ENCODE measurements around the gene FIZ1. TPM values are rescaled to one million over a fixed set of nuclear protein-coding genes. Genes with fewer than 3 reads are reported as not detected.

The FIZ1 gene
- polyA plus RNA-seq, 1 donor from 2014 or later = 7.4 TPM

DNA sequence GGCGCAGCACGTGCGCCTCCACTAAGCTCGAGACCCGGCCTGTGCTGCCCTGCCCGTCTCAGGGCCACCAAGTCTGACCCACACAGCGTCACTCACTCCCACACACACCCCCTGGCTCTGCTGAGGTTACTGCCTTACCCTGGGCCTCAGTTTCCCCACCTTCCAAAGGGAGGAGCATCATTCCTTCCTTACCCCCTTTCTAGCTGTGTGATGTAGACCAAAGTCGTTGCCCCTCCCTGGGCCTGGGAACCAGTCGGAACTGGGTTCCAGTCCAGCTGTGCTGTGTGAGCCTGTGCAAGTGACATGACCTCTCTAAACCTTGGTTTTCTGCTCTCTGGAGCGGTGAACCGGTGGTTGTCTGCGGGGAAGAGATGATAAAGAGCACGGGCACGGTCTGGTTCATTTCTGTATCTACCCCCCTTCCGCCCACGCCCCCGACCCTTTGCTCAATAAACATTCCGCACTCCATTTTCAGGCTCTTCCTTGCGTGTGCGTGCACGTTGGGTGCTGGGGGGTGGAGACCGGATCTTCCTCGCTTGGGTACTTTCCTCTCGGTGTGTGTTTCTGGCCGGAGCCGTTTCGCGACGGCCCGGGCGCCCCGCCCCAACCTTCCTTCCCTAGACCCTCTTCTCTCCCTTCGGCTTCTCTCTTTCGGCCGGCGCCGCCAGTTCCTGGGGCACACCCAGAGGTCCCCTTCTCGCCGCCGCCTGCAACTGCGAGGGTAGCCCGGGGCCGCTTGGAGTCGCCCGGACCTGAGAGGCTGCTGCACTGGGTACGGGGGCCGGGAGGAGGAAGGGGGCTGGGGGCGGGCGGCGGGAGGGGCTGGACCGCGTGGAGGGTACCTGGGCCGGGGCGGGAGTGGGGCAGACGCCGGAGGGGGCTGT is 43.9 kb upstream of the FIZ1 start, which contains the start of gene ZNF581:
TSS of gene ZNF581 (plus strand) at position 647 of the 884 bp plus-strand sequence. CDS start 923 bp downstream, outside the sequence.
- Histone ChIP-seq H3K4me3 (ENCODE audit: low read length) (peak within 1 kb of the TSS; percentile 78), H3K36me3 (ENCODE audit: insufficient read depth, low read length) (no peaks in the 10 kb centered on the region), H3K27ac (ENCODE audit: low read length) (peak within 1 kb of the TSS; percentile 51), H2AFZ (ENCODE audit: low read depth, low read length) (no peak within 1 kb of the TSS), H4K20me1 (ENCODE audit: insufficient read depth) (no peaks in the 10 kb centered on the region), H3K9me3 (ENCODE audit: low read length) (no peaks in the 10 kb centered on the region), H3F3A (ENCODE audit: insufficient read depth, low read length, poor library complexity, severe bottlenecking) (no peaks in the 10 kb centered on the region), H3K9me2 (ENCODE audit: insufficient read depth, low read length) (no peaks in the 10 kb centered on the region), H3K9ac (ENCODE audit: low read length) (peak within 1 kb of the TSS; percentile 88), H3K79me2 (replicated peaks; ENCODE audit: insufficient read depth, low read length) (peaks cover 33% of the 10 kb centered on the region), H3K4me2 (ENCODE audit: low read length) (peak within 1 kb of the TSS; percentile 79), H3K27me3 (ENCODE audit: insufficient read depth, low read depth, low read length) (no peaks in the 10 kb centered on the region)
- TF ChIP-seq, protein P1, sequence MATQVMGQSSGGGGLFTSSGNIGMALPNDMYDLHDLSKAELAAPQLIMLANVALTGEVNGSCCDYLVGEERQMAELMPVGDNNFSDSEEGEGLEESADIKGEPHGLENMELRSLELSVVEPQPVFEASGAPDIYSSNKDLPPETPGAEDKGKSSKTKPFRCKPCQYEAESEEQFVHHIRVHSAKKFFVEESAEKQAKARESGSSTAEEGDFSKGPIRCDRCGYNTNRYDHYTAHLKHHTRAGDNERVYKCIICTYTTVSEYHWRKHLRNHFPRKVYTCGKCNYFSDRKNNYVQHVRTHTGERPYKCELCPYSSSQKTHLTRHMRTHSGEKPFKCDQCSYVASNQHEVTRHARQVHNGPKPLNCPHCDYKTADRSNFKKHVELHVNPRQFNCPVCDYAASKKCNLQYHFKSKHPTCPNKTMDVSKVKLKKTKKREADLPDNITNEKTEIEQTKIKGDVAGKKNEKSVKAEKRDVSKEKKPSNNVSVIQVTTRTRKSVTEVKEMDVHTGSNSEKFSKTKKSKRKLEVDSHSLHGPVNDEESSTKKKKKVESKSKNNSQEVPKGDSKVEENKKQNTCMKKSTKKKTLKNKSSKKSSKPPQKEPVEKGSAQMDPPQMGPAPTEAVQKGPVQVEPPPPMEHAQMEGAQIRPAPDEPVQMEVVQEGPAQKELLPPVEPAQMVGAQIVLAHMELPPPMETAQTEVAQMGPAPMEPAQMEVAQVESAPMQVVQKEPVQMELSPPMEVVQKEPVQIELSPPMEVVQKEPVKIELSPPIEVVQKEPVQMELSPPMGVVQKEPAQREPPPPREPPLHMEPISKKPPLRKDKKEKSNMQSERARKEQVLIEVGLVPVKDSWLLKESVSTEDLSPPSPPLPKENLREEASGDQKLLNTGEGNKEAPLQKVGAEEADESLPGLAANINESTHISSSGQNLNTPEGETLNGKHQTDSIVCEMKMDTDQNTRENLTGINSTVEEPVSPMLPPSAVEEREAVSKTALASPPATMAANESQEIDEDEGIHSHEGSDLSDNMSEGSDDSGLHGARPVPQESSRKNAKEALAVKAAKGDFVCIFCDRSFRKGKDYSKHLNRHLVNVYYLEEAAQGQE (IDR thresholded peaks at IDR 0.05; ENCODE audit: borderline replicate concordance) = peak; percentile 29
- TF ChIP-seq MXI1 (conservative IDR thresholded peaks at IDR 0.05; ENCODE audit: poor library complexity, severe bottlenecking) (peak; percentile 49), TAF1 (IDR thresholded peaks at IDR 0.05; ENCODE audit: low read depth) (no peak), POLR2AphosphoS5 (IDR thresholded peaks at IDR 0.05) (peak; percentile 61)
- TF ChIP-seq, protein P2, sequence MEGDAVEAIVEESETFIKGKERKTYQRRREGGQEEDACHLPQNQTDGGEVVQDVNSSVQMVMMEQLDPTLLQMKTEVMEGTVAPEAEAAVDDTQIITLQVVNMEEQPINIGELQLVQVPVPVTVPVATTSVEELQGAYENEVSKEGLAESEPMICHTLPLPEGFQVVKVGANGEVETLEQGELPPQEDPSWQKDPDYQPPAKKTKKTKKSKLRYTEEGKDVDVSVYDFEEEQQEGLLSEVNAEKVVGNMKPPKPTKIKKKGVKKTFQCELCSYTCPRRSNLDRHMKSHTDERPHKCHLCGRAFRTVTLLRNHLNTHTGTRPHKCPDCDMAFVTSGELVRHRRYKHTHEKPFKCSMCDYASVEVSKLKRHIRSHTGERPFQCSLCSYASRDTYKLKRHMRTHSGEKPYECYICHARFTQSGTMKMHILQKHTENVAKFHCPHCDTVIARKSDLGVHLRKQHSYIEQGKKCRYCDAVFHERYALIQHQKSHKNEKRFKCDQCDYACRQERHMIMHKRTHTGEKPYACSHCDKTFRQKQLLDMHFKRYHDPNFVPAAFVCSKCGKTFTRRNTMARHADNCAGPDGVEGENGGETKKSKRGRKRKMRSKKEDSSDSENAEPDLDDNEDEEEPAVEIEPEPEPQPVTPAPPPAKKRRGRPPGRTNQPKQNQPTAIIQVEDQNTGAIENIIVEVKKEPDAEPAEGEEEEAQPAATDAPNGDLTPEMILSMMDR (IDR thresholded peaks at IDR 0.05; ENCODE audit: poor library complexity, severe bottlenecking) = no peak

DNA sequence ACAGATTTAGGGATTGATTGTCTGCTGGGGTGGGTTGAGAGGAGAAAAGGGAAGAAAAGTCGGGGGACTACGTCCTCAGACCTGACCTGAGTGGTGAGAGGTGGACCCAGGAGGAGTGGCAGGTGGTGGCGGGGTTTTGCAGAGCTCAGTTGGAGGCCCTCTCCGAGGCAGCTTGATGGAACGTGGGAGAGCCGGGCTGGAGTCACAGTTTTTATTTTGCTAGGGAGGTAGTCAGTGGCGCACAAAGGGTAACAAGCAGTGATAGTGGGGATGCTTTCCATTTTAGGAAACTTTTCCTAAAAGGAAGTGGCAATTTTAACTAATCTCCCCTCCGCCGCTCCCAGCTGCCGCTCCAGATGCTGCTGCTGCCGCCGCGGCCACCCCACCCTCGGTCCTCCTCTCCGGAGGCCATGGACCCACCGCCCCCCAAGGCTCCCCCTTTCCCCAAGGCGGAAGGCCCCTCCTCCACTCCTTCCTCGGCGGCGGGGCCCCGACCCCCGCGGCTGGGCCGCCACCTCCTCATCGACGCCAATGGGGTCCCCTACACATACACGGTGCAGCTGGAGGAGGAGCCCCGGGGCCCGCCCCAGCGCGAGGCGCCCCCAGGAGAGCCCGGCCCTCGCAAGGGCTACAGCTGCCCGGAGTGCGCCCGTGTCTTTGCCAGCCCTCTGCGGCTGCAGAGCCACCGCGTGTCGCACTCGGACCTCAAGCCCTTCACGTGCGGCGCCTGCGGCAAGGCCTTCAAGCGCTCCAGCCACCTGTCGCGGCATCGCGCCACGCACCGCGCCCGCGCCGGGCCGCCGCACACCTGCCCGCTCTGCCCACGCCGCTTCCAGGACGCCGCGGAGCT is 43.1 kb upstream of the FIZ1 start:
- Histone ChIP-seq H3K4me2 (ENCODE audit: low read length) (peak overlapping the region; percentile 91), H3K27me3 (ENCODE audit: insufficient read depth, low read depth, low read length) (no peaks in the 10 kb centered on the region), H3K79me2 (replicated peaks; ENCODE audit: insufficient read depth, low read length) (peaks cover 32% of the 10 kb centered on the region), H3K36me3 (ENCODE audit: insufficient read depth, low read length) (no peaks in the 10 kb centered on the region), H3K27ac (ENCODE audit: low read length) (no peak overlapping the region), H4K20me1 (ENCODE audit: insufficient read depth) (no peaks in the 10 kb centered on the region), H3K9ac (ENCODE audit: low read length) (peak overlapping the region; percentile 88), H3K9me3 (ENCODE audit: low read length) (no peaks in the 10 kb centered on the region), H3F3A (ENCODE audit: insufficient read depth, low read length, poor library complexity, severe bottlenecking) (no peaks in the 10 kb centered on the region), H3K9me2 (ENCODE audit: insufficient read depth, low read length) (no peaks in the 10 kb centered on the region), H2AFZ (ENCODE audit: low read depth, low read length) (no peak overlapping the region), H3K4me3 (ENCODE audit: low read length) (peak overlapping the region; percentile 78)
- no peak for TF ChIP-seq TAF1 (IDR thresholded peaks at IDR 0.05; ENCODE audit: low read depth)
- no peak for TF ChIP-seq POLR2AphosphoS5 (IDR thresholded peaks at IDR 0.05)
- no peak for TF ChIP-seq SMC3 (conservative IDR thresholded peaks at IDR 0.05; ENCODE audit: poor library complexity)
- TF ChIP-seq MXI1 (conservative IDR thresholded peaks at IDR 0.05; ENCODE audit: poor library complexity, severe bottlenecking) = no peak
- TF ChIP-seq EZH2 (IDR thresholded peaks at IDR 0.05; ENCODE audit: borderline replicate concordance, insufficient read depth, low read length, poor library complexity, severe bottlenecking) = no peak
- TF ChIP-seq, protein P1 (IDR thresholded peaks at IDR 0.05; ENCODE audit: borderline replicate concordance) = no peak
- TF ChIP-seq RAD21 (conservative IDR thresholded peaks at IDR 0.05) = no peak
- no peak for TF ChIP-seq EP300 (conservative IDR thresholded peaks at IDR 0.05; ENCODE audit: poor library complexity, severe bottlenecking)
- TF ChIP-seq, protein P2 (IDR thresholded peaks at IDR 0.05; ENCODE audit: poor library complexity, severe bottlenecking) = no peak
